Stimulated activated memory B cell treated with anti-CD40 and anti-IgM and Interleukin-4, amounts not matched to agents 10 μg/mL and 1 μg/mL and 100 μg/mL, for 72 hours (primary cell): Measurements from ENCODE around the gene CBX6.

Experiments used
- ATAC-seq: fragments of 150-1000 bp; cut with Tn5 transposase; 2 replicates; pipeline ENCODE4 v1.10.0; 2021
- H3K27ac Mint-ChIP-seq: one replicate; pipeline ENCODE4 v1.8.0; 2022; ENCODE audit warnings: mild to moderate bottlenecking, mixed read lengths
- H3K27me3 Mint-ChIP-seq: one replicate; pipeline ENCODE4 v1.8.0; 2022; ENCODE audit warnings: mixed read lengths
- H3K36me3 Mint-ChIP-seq: one replicate; pipeline ENCODE4 v1.8.0; 2022; ENCODE audit warnings: mixed read lengths
- H3K4me1 Mint-ChIP-seq: one replicate; pipeline ENCODE4 v1.8.0; 2022; ENCODE audit warnings: mixed read lengths
- H3K4me3 Mint-ChIP-seq: one replicate; pipeline ENCODE4 v1.8.0; 2022; ENCODE audit warnings: mild to moderate bottlenecking, moderate library complexity, mixed read lengths
- H3K9me3 Mint-ChIP-seq: one replicate; pipeline ENCODE4 v1.8.0; 2022; ENCODE audit warnings: mixed read lengths

Gene CBX6

DNA sequence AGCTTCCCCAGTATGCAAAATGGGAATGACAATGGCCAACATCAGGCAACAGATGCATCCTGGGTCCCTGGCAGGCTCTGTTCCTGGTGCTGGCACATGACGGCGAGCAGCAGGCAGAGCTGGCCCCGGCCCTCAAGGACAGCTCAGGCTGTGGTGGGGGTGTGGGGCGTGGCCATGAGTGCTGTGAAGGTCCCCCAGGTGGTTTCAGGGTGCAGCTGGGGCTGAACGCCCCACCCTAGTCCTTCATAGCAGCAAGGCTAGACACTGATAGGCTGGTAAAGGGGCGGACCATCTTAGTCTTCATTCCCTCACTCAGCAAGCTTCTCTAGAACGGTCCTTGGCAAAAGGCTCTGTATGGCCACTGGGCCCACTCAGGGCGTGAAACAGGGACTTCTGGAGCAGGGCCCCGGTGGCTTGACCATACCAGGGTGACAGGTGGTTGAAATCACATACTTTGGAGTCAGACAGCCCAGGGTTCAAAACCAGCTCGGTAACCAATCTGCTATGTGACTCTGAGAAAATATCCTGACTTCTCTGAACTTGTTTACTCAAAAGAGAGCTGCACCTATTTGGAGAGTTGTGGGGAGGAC, 43.3 kb downstream of the CBX6 start:
- Mint-ChIP-seq H3K27ac (no peak overlapping the region), H3K4me1 (no peaks in the 10 kb centered on the region), H3K9me3 (no peaks in the 10 kb centered on the region), H3K4me3 (no peak overlapping the region), H3K36me3 (no peaks in the 10 kb centered on the region), H3K27me3 (peaks cover 56% of the 10 kb centered on the region)
- ATAC-seq, result no peak

DNA sequence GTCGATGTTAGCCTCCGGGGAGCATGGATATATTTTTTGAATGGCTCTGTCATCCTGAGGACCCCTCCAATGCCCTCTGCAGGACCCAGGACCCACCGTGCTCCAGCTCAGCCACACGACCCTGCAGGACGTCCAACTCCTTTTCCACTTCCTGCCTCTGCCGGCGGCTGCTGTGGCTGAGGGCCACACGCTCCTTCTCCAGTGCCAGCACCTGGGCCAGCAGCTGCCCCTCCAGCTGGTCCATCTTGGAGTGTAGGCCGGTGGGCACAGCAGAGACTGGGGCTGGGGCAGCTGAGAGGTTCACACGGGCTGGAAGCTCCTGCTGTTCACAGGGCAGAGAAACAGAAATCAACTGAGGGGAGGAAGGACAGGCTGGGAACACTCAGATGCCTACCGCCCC, 43.8 kb downstream of the CBX6 start:
- ATAC-seq, result no peak
- Mint-ChIP-seq H3K4me1 (no peaks in the 10 kb centered on the region), H3K27ac (no peak overlapping the region), H3K9me3 (no peaks in the 10 kb centered on the region), H3K27me3 (peaks cover 56% of the 10 kb centered on the region), H3K36me3 (no peaks in the 10 kb centered on the region), H3K4me3 (no peak overlapping the region)

DNA sequence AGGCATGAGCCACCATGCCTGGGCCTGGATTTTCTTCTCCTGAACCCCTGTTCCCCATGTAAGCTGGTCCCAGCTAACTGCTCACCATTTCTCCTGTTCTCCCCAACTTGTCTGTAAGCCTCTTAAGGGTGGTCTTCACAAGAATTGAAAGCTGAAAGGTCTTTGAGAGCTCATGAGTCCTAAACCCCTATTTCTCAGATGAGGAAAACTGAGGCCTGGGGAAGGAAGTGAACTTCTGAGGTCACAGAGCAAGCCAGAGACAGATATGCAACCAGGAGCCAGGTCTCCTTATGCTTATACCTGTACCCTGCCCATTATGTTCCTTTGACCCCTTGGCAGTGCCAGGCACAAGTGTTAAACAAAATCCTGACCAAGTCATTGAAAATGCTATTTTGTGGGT, 44.5 kb downstream of the CBX6 start:
- ATAC-seq, result no peak
- H3K4me1 Mint-ChIP-seq, result no peaks in the 10 kb centered on the region
- H3K9me3 Mint-ChIP-seq, result no peaks in the 10 kb centered on the region
- H3K4me3 Mint-ChIP-seq, result no peak overlapping the region
- H3K36me3 Mint-ChIP-seq, result no peaks in the 10 kb centered on the region
- H3K27ac Mint-ChIP-seq, result no peak overlapping the region
- H3K27me3 Mint-ChIP-seq, result peaks cover 50% of the 10 kb centered on the region

DNA sequence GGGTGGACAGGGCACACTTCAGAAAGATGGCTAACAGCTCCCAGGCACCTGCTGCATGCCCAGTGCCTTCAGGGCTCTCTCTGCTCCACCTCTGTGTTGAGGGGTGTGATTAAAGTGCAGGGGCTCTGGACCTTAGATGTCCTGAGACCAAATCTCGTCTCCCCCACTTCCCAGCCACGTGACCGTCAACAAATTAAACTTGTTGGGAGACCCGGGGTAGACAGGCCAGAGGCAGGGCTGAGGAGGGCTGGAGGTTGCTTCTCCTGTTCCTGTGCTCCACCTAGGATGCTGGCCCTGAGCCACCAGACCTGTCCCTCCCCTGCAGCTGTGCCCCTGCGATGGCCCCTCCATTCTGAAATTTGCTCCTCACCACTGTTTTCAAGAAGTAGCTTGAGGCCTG, 45.2 kb downstream of the CBX6 start:
- H3K27ac Mint-ChIP-seq, result no peak overlapping the region
- H3K36me3 Mint-ChIP-seq, result no peaks in the 10 kb centered on the region
- H3K4me1 Mint-ChIP-seq, result no peaks in the 10 kb centered on the region
- no peaks in the 10 kb centered on the region for H3K9me3 Mint-ChIP-seq
- ATAC-seq, result no peak
- peaks cover 48% of the 10 kb centered on the region for H3K27me3 Mint-ChIP-seq
- no peak overlapping the region for H3K4me3 Mint-ChIP-seq

DNA sequence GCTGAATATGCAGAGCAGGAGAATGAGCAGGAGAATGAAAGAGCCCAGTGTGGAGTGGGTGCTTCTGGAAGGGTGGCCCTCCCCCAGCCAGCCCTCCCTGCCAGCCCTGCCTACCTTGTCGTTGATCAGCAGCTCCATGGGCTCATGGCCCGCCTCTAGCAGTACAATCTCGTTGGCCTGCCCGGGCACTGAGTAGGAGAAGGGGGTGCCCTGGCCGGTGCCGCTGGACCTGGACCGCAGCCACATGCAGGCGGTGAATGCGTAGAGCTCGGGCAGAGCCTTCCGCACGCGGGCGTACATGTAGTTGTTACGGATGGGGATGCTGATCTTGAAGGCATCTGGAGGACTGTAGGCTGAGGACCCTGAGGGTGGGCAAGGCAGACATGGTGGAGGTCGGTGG, 45.6 kb downstream of the CBX6 start:
- H3K27ac Mint-ChIP-seq, result no peak overlapping the region
- peaks cover 48% of the 10 kb centered on the region for H3K27me3 Mint-ChIP-seq
- no peaks in the 10 kb centered on the region for H3K36me3 Mint-ChIP-seq
- no peaks in the 10 kb centered on the region for H3K9me3 Mint-ChIP-seq
- H3K4me3 Mint-ChIP-seq, result no peak overlapping the region
- ATAC-seq, result no peak
- no peaks in the 10 kb centered on the region for H3K4me1 Mint-ChIP-seq

DNA sequence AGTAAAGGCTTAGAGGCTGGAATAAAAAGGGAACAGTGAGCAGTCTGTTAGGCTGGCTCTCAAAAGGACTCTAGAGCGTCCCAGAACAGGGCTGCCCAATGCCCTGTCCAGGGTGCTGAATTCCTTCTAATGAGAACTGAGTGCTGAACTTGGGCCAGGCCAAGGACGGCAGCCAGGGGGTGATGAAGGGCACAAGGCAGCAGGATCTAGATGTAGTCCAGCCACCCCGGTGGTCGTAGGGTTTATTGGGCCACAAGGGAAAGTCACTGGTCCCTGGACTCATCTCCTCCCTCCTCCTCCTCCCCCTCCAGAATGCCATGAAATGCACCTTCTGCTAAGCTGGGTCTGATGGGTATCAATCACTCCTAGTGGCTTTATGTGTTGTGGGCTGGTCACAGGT, 47.4 kb downstream of the CBX6 start:
- H3K9me3 Mint-ChIP-seq, result no peaks in the 10 kb centered on the region
- H3K4me3 Mint-ChIP-seq, result no peak overlapping the region
- peak; percentile 57 for ATAC-seq
- no peaks in the 10 kb centered on the region for H3K4me1 Mint-ChIP-seq
- H3K27me3 Mint-ChIP-seq, result peaks cover 49% of the 10 kb centered on the region
- H3K36me3 Mint-ChIP-seq, result no peaks in the 10 kb centered on the region
- no peak overlapping the region for H3K27ac Mint-ChIP-seq

DNA sequence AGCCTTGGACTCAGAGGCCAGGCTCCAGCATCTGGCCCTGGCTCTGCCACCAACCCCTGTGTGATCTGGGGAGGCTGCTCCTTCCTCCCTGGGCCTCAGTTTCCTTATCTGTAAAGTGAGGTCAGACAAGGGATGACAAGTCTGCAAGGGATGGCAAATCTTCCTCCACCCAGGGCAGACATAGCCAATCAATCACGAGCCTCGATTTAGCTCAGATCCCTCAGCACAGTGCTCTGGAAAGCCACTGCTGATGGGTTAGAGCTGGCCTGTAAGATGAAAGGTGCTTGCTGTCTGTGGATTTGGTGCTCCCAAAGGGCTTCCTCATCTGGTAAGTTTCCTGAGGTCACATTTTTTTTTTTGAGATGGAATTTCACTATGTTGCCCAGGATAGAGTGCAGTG, 48.4 kb downstream of the CBX6 start:
- peaks cover 46% of the 10 kb centered on the region for H3K27me3 Mint-ChIP-seq
- no peaks in the 10 kb centered on the region for H3K36me3 Mint-ChIP-seq
- no peak overlapping the region for H3K4me3 Mint-ChIP-seq
- no peaks in the 10 kb centered on the region for H3K9me3 Mint-ChIP-seq
- no peak overlapping the region for H3K27ac Mint-ChIP-seq
- H3K4me1 Mint-ChIP-seq, result no peaks in the 10 kb centered on the region
- no peak for ATAC-seq

DNA sequence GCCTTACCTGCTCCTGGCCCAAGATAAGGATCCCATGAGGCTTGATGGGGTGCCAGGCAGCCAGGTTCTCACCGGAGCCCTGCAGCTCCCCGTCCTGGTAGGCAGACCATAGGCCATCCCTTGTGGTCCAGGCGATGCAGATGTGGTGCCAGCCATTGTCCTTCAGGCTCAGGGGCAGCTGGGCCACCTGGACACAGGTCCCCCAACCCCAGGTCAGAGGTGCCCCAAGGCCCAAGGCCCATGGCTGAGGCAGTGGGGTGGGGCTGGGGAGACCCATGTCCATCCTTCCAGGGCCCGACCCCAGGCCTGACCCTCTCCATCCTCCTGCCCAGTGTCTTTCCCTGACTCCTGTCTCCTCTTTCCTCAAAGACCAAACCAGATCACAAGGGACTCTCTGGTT, 48.9 kb downstream of the CBX6 start:
- Mint-ChIP-seq H3K4me3 (no peak overlapping the region), H3K27me3 (peaks cover 46% of the 10 kb centered on the region), H3K9me3 (no peaks in the 10 kb centered on the region), H3K27ac (no peak overlapping the region), H3K36me3 (no peaks in the 10 kb centered on the region), H3K4me1 (no peaks in the 10 kb centered on the region)
- ATAC-seq, result no peak

DNA sequence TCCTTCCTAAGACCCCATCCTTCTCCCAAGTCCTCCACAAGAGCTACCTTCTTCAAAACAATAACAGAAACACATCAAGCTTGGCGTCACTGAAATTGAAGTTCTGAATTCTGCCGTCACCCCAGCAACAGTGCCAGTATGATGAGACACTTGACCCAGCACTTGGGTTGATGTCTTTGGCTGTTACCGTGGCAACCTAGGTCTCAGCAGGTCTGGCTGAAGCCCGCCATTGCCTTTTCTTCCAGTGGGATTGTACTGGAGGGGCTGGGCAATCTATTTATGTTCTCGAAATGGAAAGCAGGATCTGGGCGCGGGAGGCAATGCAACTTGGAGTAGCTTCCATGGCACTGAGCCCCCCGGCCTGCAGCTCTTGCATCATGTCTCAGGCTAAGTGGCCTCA, 52.0 kb downstream of the CBX6 start:
- Mint-ChIP-seq H3K27ac (no peak overlapping the region), H3K4me3 (no peak overlapping the region), H3K36me3 (no peaks in the 10 kb centered on the region), H3K4me1 (no peaks in the 10 kb centered on the region), H3K27me3 (peaks cover 43% of the 10 kb centered on the region), H3K9me3 (no peaks in the 10 kb centered on the region)
- no peak for ATAC-seq

DNA sequence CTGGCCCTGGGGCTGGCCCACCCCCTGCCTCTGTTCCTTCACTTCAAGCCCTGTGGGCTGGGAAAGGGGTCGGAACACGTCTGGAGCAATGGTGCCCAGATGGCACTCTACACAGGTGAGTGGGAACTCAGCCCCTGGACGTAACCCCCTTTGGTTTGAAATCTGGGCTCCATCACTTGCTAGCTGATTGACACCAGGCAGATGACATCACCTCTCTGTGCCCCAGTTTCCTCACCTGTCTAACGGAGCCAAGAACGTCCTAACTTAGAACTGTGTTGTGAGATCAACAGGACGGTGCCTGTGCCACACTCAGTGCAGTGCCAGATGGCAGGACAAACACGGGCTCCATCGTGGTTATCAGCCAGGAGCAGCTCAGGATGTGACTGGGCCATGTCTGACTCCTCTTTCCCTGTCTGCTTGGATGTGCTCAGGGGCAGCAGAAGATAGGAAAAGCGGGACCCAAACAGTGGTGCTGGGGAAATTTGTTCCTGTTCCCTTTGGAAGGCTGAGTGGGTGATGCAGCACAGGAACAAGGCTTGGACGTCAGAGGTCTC, 52.6 kb downstream of the CBX6 start:
- no peak overlapping the region for H3K27ac Mint-ChIP-seq
- no peaks in the 10 kb centered on the region for H3K9me3 Mint-ChIP-seq
- H3K4me3 Mint-ChIP-seq, result no peak overlapping the region
- no peaks in the 10 kb centered on the region for H3K4me1 Mint-ChIP-seq
- ATAC-seq, result no peak
- H3K27me3 Mint-ChIP-seq, result peaks cover 49% of the 10 kb centered on the region
- H3K36me3 Mint-ChIP-seq, result no peaks in the 10 kb centered on the region

DNA sequence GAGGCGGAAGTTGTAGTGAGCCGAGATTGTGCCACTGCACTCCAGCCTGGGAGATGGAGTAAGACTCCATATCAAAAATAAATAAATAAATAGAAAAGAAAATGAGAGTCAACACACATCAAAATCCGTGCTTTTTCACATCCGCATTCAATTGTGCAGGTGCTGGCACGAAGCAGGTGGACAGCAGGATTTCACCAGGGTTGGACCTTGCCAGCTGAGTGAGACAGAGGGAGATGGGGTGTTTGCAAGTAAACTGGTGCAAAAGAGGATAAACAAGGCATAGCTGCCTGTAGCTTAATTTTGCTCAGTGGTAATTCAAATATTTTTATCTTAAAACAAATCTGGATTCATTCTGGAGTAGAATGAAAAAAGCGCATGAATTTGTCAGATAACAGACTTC, 54.8 kb downstream of the CBX6 start:
- ATAC-seq, result no peak

DNA sequence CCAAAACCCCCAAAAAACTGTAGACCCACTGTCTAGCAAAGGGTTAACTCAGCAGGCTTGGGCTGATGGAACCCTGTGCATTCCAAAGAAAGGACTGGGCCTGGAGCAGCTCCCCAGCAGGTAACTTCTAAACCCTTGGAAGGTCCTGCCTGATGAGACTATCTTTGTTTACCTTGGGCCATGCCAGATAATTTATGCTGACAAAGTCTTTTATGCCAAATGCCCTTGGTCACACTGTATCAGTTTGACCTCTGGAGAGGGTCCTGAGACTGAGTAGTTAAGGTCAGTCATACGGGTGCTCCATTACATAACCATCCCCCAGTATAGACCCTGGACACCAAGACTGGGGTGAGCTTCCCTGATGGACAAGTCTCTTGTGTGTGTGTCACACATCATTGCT, 56.2 kb downstream of the CBX6 start:
- no peak for ATAC-seq
- Mint-ChIP-seq H3K4me1 (no peaks in the 10 kb centered on the region), H3K4me3 (no peak overlapping the region), H3K27me3 (peaks cover 64% of the 10 kb centered on the region), H3K36me3 (no peaks in the 10 kb centered on the region), H3K9me3 (peaks cover 4% of the 10 kb centered on the region), H3K27ac (no peak overlapping the region)

More for the DNA sequence above, 54.8 kb downstream of the CBX6 start:
- no peak overlapping the region for H3K4me3 Mint-ChIP-seq
- no peaks in the 10 kb centered on the region for H3K4me1 Mint-ChIP-seq
- peaks cover 65% of the 10 kb centered on the region for H3K27me3 Mint-ChIP-seq
- no peaks in the 10 kb centered on the region for H3K9me3 Mint-ChIP-seq
- no peak overlapping the region for H3K27ac Mint-ChIP-seq
- H3K36me3 Mint-ChIP-seq, result no peaks in the 10 kb centered on the region
